GM12872 (cell line): ENCODE data around the gene RBM18.

Source experiments
- TF ChIP-seq, protein P1 (sequence below): IDR thresholded peaks from 3 replicates; pipeline ENCODE4 v1.5.1; 2011; ENCODE audit warnings: low read depth, mild to moderate bottlenecking, low read length, moderate library complexity; ENCODE audit not compliant: insufficient read depth

The RBM18 gene

DNA sequence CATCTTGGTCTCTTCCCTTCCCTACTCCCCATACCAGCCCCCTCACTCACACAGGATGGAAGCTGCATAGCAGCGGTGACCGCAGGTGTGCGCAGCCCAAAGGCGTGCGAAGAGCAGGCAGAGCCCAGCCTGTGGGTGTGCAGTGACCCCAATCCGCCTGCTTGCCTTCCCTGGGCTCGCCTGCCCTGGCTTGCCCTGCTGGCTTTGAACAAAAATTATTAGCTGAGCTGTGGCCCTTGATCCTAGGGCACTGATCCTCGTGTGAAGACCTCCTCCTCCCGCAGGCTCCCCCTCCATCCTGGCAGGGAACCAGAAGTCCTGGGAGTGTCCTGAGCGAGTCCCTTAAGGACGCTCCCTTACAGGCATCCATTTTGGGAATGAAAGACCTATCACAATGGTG lies 73.1 kb downstream of the RBM18 start:
- TF ChIP-seq, protein P1, sequence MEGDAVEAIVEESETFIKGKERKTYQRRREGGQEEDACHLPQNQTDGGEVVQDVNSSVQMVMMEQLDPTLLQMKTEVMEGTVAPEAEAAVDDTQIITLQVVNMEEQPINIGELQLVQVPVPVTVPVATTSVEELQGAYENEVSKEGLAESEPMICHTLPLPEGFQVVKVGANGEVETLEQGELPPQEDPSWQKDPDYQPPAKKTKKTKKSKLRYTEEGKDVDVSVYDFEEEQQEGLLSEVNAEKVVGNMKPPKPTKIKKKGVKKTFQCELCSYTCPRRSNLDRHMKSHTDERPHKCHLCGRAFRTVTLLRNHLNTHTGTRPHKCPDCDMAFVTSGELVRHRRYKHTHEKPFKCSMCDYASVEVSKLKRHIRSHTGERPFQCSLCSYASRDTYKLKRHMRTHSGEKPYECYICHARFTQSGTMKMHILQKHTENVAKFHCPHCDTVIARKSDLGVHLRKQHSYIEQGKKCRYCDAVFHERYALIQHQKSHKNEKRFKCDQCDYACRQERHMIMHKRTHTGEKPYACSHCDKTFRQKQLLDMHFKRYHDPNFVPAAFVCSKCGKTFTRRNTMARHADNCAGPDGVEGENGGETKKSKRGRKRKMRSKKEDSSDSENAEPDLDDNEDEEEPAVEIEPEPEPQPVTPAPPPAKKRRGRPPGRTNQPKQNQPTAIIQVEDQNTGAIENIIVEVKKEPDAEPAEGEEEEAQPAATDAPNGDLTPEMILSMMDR: no peak

DNA sequence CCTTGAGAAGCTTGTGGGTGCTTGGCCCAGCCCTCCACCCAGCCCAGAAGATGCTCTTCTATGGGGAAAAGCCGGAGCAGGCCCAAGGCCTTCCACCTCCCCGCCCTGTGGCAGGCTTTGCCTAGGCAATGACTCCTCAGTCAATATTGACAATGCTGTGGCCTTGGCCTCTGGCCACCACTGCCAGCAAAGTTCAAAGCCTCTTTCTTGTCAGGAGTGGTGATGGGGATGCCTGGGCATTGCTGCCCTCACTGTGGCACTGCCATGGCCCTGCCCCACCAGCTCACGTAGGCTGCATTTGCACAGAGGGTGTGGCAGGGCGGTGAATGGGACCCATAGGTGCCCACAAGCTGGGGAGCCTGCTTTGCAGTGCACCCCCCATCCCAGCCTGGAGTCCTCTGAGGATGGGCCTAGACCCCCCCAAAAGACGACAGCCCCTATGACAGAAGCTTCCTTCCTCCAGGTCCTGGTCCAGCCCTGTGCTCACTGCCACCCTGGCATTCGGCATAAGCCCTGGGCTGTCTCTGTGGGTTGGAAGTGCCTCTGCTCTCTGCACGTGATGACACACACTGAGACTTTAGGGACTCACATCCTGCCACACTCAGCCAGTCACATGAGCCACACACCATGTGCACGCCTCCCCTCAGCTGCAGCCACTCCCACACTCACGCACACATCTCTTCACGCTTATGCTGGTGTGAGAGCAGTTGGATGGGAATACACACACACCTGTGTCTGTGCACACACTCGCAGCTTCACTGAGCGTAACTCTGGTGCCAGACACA lies 73.9 kb downstream of the RBM18 start:
- TF ChIP-seq, protein P1: no peak

- TF ChIP-seq, protein P1: no peak
Observed at GRCh38 chr9:122188369-122188768, 76.3 kb downstream of the RBM18 start.
